A549 treated with AZD2906 at 1 μM for 4 hours (cell line): ENCODE data around the gene HYCC1. TPM values are rescaled to one million over a fixed set of nuclear protein-coding genes. Genes with fewer than 3 reads are reported as not detected.

ENCODE experiments used
- total RNA-seq: library from RNA; stranded (reverse); fragments of 200-300 nt; extraction: Qiagen RNA extraction; gene quantifications from 5 replicates; pipeline ENCODE4 v1.2.3, GENCODE V29; 2022

The HYCC1 gene
- total RNA-seq, result 15.2 to 27.7 TPM (median 18.7 TPM) in 5 replicates

GRCh38 chr7:23013715-23014649 lies at the start of gene HYCC1:
TSS of gene HYCC1 (minus strand) at chr7:23014130. CDS start at chr7:22991111, 23,019 bp downstream.

Other genes with a start within 250 kb of the HYCC1 start
- 436 to 1,044 TPM (median 466 TPM) in 5 replicates for gene TOMM7, start 191.3 kb downstream of the HYCC1 start, total RNA-seq
- gene KLHL7, start 91.7 kb upstream of the HYCC1 start, total RNA-seq, result 21.0 to 25.0 TPM (median 22.5 TPM) in 5 replicates
- 21.7 to 29.8 TPM (median 24.4 TPM) in 5 replicates for gene NUP42, start 167.9 kb upstream of the HYCC1 start, total RNA-seq
- gene GPNMB, start 232.6 kb upstream of the HYCC1 start, total RNA-seq, result 2.2 to 3.5 TPM (median 3.1 TPM) in 5 replicates